ENCODE results near the gene PKM.

- no peak for TF ChIP-seq CTCF (IDR thresholded peaks at IDR 0.05)
- no peak for TF ChIP-seq POLR2A (IDR thresholded peaks at IDR 0.05)
- TF ChIP-seq EP300 (IDR thresholded peaks at IDR 0.05): no peak
Observed at GRCh38 chr15:72227192-72227586, 3.8 kb downstream of the PKM start.

All from tibial nerve (tissue), 4 donors.